ENCODE measurements around the gene GOLGA2.

DNA sequence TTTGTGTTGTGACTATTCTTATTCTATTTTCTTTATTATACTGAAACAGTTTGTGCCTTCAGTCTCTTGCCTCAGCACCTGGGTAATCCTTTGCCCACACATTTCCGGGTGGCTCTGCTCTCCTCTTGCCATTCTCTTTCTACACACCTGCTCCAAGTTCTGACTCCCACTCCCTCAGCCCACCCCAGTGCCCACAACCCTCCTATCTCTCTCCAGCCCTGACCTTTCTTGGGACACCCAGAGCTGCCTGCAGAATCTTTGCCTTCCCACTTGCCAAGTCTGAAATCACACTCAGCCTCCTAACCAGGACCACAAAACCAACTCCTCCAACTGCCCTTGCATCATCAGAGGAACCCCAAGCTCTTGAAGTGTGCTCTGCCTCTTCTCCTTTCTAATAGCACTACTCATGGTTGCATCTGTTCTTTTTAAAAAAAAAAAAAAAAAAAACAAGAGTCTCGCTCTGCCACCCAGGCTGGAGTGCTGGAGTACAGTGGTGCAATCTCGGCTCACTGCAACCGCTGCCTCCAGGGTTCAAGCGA is 4.3 kb upstream of the GOLGA2 start:
- TF ChIP-seq, protein P1, sequence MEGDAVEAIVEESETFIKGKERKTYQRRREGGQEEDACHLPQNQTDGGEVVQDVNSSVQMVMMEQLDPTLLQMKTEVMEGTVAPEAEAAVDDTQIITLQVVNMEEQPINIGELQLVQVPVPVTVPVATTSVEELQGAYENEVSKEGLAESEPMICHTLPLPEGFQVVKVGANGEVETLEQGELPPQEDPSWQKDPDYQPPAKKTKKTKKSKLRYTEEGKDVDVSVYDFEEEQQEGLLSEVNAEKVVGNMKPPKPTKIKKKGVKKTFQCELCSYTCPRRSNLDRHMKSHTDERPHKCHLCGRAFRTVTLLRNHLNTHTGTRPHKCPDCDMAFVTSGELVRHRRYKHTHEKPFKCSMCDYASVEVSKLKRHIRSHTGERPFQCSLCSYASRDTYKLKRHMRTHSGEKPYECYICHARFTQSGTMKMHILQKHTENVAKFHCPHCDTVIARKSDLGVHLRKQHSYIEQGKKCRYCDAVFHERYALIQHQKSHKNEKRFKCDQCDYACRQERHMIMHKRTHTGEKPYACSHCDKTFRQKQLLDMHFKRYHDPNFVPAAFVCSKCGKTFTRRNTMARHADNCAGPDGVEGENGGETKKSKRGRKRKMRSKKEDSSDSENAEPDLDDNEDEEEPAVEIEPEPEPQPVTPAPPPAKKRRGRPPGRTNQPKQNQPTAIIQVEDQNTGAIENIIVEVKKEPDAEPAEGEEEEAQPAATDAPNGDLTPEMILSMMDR (IDR thresholded peaks at IDR 0.05; ENCODE audit: insufficient read depth, low read length, poor library complexity, severe bottlenecking), result no peak
- no peak for TF ChIP-seq EZH2phosphoT487 (conservative IDR thresholded peaks at IDR 0.05; ENCODE audit: low read length)

All from SU-DHL-6 (cell line).